NCI-H1105 (cell line): ENCODE results near the gene NANS.
"Not testable (repeated sequence)": the region's sequence is repeated elsewhere in the genome, so short reads cannot be mapped to it uniquely, and the experiment has no call there.

ENCODE experiments used
- DNase-seq: peaks from one replicate; lab custom pipeline; 2025; lab: John Stamatoyannopoulos, UW

NANS gene

DNA sequence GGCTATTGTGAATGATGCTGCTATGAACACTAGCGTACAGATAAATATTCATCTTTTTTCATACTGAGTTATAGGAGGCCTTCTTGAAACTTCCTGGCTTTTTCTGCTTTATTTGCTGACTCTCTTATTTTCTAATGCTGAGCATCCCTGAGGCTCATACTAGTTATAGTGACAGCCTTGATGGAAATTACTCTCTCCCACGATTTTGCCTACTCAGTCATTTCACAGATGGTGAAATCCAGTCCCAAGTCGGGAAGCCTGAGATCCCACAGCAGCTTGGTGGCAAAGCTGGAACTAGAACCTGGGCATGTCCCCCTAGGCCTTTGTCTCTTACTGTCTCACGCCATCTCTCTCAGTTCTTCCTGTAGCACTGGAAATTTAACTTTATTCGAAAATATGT lies 22.4 kb downstream of the NANS start:
- DNase-seq, result no peak

DNA sequence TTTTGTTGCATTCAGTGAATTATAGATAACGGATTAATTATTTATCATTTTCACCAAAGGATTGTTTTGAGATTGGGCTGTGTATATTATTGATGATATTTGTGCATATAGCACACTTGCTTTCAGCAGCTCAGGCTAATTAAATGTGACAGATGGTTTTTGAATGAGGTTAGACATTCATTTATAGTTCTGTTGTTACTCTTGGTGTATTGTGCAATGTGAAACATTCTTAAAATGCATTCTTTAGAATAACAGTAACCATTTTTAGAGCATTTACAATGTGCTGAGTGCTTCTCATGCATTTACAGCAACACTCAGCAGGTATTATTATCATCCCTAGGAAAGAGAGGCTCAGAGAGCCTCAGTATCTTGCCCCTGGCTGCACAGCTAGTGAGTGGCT lies 23.8 kb downstream of the NANS start:
- no peak for DNase-seq

DNA sequence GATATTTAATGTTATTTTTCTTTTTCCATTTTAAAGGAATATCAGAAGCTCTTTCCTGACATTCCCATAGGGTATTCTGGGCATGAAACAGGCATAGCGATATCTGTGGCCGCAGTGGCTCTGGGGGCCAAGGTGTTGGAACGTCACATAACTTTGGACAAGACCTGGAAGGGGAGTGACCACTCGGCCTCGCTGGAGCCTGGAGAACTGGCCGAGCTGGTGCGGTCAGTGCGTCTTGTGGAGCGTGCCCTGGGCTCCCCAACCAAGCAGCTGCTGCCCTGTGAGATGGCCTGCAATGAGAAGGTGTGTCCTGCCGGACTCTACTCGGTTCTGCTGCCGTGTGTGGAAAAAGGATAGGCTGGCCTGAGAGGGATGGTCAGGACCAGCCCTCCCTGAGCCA lies 24.2 kb downstream of the NANS start:
- no peak for DNase-seq

DNA sequence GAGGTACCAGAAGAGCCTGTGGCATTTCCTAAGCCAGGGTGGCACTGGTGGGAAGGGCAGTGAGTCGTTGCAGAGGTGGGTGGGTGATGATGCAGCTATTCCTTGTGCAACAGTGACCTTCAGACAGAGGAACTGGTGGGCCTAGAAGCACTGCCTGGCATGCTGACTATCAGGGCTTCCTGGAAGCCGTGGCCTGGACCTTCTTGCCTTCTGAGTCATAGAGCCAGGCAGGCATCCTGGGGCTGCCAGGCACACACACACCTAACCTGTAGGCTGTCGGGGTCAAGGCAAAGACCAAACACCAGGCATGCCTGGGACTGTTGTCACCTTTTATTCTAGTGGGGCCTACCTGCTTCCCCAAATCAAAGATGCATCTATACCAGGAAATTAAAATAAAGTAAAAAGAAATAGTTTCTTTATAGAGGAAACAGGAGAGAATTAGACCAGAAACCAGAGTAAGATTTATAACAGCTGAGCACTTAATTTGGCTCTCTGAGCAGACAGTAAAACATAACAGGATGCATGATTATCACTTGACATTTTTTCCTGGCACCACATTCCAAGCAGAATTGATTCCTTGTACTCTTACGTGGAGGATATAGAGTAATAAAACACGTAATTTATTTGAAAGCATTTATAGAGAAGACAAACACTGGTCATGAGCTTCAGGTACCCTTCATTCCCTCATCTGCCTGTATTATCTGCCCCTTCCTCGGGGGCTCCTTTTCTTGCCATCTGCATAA lies 25.1 kb downstream of the NANS start:
- no peak for DNase-seq

DNA sequence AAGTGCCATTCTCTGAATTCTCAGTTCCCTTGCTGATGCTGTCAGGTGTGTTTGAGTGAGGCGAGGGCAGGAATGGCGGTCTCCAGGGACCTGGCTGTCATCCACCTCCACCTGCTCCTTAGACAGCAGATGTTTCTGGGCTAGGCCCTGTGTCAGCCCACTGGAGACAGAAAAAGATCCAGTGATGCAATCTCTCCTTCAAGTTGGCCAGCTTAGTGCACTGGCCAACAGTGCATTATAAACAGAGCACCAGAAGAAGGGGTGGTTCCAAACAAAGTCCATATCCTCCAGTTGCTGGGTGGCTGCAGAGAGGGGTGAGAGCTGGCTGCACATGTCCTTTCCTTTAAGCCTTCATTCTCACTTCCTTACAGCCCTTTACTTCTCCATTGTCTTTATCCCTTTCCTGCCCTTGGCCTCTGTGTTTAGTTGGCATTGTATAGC lies 26.5 kb downstream of the NANS start:
- DNase-seq, result no peak

DNA sequence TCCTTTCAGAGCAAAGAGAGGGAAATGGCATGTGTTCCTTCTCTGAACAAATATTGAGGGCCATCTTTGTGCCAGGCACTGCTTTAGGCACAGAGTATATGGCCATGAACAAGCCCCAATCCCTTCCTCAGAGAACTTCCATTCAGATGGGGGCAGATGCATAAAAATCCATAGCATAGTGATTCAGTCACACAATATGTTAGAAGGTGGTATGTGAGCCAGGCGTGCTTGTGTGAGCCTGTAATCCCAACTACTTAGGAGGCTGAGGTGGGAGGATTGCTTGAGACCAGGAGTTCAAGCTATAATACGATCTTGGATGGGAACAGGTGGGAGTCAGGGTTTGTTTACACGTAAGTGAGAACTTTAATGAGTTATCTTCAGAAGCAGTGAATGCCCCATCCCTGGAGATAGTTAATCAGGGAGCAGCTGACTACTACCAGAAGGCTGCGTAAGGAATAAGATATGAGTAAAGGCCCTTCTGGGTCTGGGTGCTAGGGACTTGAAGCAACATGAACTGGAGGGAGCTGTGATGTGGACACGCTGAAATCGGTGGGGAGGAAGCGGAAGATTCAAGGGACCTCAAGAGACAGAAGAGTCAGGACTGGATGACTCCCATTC lies 27.1 kb downstream of the NANS start:
- no peak for DNase-seq

DNA sequence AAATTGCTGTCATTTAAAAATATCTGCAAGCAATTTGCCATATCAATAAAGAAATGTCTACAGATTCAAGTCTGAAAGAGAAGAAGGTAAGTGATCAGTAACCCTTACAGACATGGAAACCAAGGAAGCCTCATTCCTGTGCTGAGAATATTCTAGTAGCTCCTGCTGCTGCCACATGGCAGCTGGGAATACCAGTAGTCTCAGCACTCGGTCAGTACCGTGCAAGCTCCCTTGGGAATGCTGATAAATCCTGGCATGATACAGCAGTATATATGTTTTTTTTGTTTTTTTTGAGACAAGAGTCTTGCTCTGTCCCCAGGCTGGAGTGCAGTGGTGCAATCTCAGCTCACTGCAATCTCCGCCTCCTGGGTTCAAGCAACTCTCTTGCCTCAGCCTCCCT lies 27.9 kb downstream of the NANS start:
- DNase-seq, result no peak

DNA sequence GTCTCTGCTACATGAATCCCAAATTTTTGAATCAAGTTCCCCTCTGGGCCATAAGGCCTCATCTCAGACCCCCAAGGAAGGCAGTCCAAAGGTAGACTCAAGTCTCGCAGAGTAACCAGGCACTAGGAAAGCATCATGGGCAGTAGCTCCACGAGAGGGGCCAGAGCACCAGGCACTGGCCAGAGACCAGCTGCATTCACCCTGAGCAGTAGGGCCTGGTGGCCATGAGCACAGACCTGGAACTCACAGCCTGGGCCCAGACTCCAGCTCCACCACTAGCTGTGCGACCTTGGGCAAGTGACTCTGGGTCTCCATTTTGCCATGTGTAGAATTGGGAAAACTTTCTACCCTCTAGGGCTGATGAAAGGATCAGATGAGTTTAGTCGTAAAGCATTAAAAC lies 28.5 kb downstream of the NANS start:
- no peak for DNase-seq

DNA sequence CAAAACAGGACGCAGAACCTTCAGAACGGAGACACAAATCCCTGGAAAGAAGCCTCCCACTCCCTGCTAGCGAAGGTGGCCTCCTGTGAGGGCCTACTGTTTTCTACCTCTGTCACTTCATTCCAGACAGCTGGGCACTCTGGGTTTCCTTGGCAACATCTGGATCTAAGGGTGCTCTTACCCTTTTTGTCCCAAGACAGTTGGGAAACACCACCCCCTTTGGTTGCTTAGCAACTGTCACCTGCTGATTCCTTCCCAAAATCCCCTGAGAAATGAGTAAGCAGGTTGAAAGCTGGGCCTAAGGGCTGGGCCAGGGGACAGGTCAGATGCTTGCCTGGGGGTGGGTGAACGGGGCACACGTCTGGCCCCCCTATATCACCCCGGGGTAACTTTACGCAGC lies 29.4 kb downstream of the NANS start:
- DNase-seq, result no peak

DNA sequence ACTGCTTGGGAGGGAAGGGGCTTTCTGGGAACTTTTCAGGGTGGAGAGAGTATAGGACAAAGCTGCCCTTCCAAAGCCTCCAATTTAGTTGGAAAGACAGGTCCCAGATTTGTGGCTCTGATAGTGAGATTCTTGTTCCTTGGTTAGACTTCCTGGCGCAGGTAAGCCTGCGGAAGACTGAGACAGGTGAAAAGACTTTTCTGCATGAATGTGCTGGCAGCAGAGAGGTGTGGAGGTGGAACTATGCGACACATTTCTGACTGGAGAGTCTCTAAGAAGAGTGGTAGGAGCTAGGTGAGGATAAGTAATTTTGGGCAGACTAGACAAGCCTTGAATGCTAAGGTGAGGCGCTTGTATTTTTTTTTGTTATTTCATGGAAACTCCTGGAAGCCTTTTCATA lies 29.9 kb downstream of the NANS start:
- no peak for DNase-seq

DNA sequence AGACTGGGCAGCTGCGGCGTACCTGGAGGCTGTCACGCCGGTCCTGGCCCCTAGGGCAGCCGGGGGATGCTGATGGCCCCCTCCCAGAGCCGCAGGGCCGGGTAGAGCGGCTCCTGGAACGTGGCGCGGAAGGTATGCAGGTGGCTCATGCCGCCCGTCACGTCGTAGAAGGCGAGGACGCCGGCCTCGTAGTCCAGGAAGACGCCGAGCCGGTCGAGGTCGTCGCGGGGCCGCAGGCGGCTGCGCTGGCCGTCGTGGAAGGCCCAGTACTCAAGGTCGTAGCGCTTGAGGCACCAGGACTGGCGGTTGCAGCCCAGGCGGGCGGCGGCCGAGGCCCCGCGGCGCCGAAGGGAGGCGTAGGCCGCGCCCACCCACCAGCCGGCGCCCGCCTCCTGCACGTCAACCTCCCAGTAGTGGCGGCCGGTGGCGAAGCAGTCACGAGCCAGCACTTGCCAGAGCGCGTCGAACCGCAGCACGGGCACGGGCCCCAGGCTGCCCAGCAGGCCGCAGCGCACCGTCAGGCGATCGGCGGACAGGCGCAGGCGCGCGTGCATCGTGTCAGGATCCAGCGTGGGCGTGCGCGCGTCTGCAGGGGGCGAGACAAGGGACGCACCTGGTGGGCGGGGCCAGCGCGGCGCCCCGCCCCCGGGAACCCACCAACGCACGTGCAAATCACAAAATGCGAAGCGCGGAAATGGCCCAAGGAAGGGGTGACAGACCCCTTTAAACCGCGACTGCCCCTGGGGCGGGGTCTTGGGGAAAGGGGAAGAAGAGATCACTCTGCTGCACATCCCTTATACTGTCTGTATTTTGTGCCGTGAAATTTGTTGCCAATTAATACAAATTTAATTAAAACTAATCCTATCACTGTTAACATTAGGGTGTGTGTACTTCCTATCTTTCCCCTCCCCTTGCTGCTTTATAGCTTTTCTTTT lies 31.2 kb downstream of the NANS start:
- DNase-seq, result no peak

DNA sequence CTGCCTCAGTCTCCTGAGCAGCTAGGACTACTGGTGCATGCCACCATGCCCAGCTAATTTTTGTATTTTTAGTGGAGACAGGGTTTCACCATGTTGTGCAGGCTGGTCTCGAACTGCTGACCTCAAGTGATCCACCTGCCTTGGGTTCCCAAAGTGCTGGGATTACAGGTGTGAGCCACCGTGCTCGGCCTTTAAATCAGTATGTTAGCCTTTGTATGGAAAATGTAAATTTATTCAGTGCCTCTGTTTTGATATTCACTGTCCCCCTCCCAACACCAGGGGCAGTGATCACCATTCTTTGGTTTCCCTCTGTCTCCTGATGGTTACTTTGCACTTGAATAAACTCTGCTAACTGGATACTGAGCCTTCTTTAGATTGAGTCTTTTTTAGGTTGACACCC lies 34.1 kb downstream of the NANS start:
- not testable (repeated sequence) for DNase-seq

DNA sequence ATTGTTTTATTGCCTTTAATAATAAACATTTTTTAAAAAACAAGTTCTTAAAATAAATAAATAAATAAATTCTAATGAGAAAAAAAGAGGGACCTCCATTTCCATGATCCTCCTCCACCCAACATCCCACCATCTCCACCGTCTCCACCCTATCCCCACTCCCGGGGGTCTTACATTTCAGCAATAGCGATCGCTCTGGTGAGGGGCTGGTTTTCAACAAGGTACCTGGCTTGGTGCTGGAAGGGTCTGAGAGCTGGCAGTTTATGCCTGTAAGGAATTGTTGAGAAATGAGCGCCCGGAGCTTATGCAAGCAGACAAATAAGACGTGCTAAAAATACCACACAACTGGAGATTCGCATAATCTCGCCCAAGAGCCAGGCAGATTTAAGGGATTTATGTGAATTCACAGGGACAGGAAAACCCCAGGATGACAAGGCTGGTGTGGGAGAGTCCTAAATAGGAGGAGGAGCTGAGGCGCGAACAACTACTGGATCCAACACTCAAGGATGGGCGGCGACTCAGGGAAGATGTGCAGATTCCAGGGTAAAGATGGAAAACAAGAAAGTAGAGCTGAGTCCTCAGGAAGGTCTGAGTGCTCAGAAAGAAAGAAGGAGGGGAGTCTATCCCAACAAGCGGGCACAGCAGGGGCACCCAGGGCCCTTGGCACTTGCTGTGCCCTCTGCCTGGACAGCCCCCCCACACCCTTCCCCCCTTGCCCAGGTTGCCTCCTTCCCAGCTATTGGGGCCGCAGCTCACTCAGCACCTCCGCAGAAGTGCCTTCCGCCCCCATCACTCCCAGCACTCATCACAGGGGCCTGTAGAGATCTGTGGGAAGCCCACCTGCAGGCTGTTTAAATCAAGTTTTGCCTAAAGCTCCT lies 35.4 kb downstream of the NANS start:
- DNase-seq, result no peak

DNA sequence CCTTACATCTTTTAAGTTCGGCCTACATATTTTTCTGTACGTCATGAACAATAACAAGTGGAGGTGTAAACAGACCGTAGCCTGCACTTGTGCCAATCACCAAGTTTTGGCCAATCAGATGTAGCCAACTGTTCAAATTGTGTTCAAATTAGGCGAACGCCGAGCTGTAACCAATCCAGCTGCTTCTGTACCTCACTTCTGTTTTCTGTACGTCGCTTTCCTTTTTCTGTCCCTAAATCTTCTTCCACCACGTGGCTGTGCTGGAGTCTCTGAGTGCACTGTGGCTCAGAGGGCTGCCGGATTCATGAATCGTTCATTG lies 36.0 kb downstream of the NANS start:
- no peak for DNase-seq

DNA sequence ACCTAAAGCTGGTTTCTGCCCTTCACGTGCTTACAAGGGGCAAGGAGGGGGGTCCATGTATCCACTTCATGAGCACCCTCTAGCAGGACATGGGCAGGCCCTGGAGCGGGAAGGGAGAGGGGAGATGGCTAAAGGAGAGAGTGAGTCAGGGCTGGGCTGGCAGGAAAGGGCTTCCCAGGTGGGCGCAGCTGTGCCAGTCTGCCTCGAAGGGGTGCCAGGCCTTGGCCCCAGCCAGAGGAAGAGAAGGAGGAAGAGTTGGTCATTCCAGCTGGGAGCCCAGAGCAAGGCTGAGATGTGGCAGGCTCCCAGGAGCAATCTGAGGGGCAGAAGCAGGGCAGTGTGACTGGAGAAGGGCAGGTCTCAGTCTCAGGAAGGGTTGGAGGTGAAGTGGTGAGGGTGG lies 37.8 kb downstream of the NANS start:
- no peak for DNase-seq

DNA sequence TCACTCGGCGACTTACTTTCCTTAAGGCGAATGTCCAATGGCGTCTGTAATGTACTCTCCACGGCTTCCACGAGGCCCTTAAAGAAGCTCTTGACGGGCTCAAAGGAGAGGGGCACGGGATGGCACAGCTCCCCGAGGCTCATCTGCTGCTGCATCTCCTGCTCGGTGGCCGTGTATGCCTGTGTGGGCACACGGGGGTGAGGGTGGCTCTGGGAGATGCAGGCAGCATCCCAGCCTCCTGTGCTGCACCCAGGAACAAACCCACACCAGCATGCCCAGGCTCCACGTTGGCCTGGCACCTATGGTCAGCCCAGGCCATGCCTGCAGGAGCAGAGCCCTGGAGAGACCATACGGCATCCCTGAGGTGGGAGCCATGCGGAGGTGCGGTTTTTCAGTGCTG lies 38.3 kb downstream of the NANS start:
- DNase-seq, result no peak

DNA sequence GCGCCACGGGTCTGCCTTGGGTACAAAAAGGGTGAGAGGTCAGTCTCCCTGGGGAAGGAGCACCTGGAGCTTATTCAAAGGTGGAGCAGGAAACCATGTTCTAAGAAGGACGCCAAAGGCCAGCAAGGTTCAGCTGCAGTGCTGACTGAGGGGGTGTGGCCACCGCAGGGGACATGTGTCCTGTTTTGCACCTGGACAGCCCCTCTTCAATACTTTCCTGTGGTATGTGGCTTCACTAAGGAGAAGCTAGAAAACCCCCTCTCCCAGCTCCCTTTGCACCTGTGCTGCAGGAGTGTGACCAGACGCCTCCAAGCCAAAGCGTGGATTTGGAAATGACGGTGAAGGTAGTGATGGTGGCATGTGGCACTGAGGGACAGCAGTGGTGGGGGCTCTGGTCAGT lies 38.9 kb downstream of the NANS start:
- DNase-seq, result no peak

DNA sequence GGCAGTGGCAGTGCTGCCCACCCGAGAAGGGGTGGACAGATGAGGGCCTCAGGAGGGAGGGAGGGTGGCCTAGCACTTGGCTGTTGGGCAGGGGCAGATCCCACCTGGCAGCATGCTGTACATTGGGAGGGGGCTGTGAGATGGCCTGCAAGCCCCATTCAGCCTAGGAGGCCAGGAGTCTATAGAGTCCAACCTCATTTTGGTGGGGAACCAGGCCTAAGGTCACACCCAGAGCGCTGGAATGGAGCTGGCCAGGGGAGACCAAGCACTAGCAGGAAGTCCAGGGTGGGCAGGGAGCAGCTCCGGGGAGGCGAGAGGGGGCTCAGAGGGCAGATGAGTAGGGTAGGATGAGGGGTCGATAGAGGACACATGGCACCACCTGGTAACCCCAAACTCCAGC lies 39.6 kb downstream of the NANS start:
- DNase-seq, result no peak

DNA sequence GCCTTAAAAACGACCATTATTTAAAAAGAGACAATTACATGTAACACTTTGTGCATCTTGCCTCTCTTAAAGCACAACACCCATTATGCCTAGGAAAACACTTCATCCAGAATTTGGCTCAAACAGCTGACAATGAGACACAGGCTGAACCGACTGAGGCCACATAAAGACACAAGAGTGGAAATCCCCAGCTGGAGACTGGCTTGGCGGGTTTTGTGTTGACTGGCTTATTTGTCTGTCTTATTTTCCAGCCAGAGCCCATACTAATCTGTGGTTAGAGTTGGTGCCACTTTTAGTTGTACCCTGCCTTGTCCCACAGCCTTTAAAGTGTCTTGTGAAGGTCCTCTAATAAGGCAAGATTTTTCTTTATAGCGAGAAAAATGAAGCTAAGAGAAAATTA lies 41.3 kb downstream of the NANS start:
- no peak for DNase-seq

DNA sequence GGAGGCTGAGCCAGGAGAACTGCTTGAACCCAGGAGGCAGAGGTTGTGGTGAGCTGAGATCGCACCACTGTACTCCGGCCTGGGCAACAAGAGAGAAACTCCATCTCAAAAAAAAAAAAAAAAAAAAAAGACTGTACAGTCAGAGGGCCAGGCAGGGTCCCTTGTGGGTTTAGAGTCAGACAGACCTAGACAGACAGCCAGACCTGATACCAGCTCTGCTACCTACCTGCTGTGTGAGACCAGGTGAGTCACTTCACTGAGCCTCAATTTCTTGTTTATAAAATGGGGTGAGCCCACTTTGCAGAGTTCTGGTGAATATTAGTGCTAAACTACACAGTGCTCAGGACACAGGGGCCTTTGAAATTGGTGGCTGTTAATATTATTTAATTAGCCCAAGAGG lies 42.8 kb downstream of the NANS start:
- DNase-seq, result no peak

DNA sequence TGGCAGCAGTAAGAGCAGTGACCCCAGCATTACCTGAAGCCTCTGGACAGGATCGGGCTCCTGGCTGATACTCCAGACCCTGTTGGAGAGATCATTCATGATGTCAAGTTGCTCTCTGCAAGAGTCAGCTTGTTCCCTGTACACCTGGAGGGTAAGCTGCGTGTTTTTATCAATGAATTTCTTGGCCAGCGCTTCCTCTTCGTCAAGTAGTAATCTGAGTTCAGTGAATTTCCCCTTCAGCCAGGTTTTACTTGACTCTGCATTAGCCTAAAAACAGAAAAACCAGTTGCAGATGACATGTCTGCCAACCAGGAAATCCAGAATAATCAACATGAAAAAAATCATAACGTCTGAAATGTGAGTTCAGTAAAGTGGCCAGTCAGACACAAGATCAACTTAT lies 43.4 kb downstream of the NANS start:
- peak; percentile 71 for DNase-seq

DNA sequence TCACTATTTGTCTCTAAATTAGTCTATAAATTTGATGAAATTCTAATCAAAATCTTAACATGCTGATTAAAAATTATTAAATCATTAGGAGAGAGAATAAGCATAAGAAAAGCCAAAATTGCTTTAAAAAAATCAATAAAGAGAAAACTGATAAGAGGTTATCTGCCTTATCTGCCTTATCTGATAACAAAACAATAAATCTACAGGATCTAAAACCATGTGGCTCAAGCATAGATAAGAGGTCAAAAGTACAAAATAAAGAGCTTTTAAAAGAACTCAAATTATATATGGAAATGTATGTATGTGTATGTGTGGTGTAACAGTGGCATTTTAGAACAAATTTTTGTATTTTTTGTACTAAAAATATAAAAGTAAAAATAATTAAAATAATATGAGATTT lies 43.9 kb downstream of the NANS start:
- no peak for DNase-seq
